ENCODE data around the gene CCDC183. TPM values are rescaled to one million over a fixed set of nuclear protein-coding genes. Genes with fewer than 3 reads are reported as not detected.

CCDC183 gene
- polyA plus RNA-seq, 1 donor from 2014 or later, result 5.5 TPM

- Histone ChIP-seq H3K27me3 (ENCODE audit: insufficient read depth, low read depth, low read length) (no peaks in the 10 kb centered on the region), H3F3A (ENCODE audit: insufficient read depth, low read length, poor library complexity, severe bottlenecking) (no peaks in the 10 kb centered on the region), H3K9me2 (ENCODE audit: insufficient read depth, low read length) (no peaks in the 10 kb centered on the region), H3K4me3 (ENCODE audit: low read length) (no peak overlapping the region), H3K79me2 (replicated peaks; ENCODE audit: insufficient read depth, low read length) (no peaks in the 10 kb centered on the region), H3K9me3 (ENCODE audit: low read length) (no peaks in the 10 kb centered on the region), H3K9ac (ENCODE audit: low read length) (no peak overlapping the region), H3K27ac (ENCODE audit: low read length) (no peak overlapping the region), H4K20me1 (ENCODE audit: insufficient read depth) (no peaks in the 10 kb centered on the region), H3K4me2 (ENCODE audit: low read length) (no peak overlapping the region), H3K36me3 (ENCODE audit: insufficient read depth, low read length) (no peaks in the 10 kb centered on the region), H2AFZ (ENCODE audit: low read depth, low read length) (no peak overlapping the region)
- no peak for TF ChIP-seq CTCF (IDR thresholded peaks at IDR 0.05; ENCODE audit: poor library complexity, severe bottlenecking)
- TF ChIP-seq TAF1 (IDR thresholded peaks at IDR 0.05; ENCODE audit: low read depth), result no peak
- TF ChIP-seq EZH2 (IDR thresholded peaks at IDR 0.05; ENCODE audit: borderline replicate concordance, insufficient read depth, low read length, poor library complexity, severe bottlenecking), result no peak
- TF ChIP-seq EP300 (conservative IDR thresholded peaks at IDR 0.05; ENCODE audit: poor library complexity, severe bottlenecking), result no peak
- no peak for TF ChIP-seq RAD21 (conservative IDR thresholded peaks at IDR 0.05)
- no peak for TF ChIP-seq MXI1 (conservative IDR thresholded peaks at IDR 0.05; ENCODE audit: poor library complexity, severe bottlenecking)
- TF ChIP-seq SMC3 (conservative IDR thresholded peaks at IDR 0.05; ENCODE audit: poor library complexity), result no peak
- no peak for TF ChIP-seq POLR2AphosphoS5 (IDR thresholded peaks at IDR 0.05)
- no peak for TF ChIP-seq REST (IDR thresholded peaks at IDR 0.05; ENCODE audit: borderline replicate concordance)
These were observed 32.5 kb upstream of the CCDC183 start for GRCh38 chr9:136763649-136764035.

- no peaks in the 10 kb centered on the region for H3K27me3 ChIP-seq (ENCODE audit: insufficient read depth, low read depth, low read length)
- no peak within 1 kb of the TSS for H3K9ac ChIP-seq (ENCODE audit: low read length)
- no peak within 1 kb of the TSS for H3K4me2 ChIP-seq (ENCODE audit: low read length)
- H3K9me3 ChIP-seq (ENCODE audit: low read length), result no peaks in the 10 kb centered on the region
- H3F3A ChIP-seq (ENCODE audit: insufficient read depth, low read length, poor library complexity, severe bottlenecking), result no peaks in the 10 kb centered on the region
- H3K4me3 ChIP-seq (ENCODE audit: low read length), result no peak within 1 kb of the TSS
- H2AFZ ChIP-seq (ENCODE audit: low read depth, low read length), result no peak within 1 kb of the TSS
- H3K36me3 ChIP-seq (ENCODE audit: insufficient read depth, low read length), result no peaks in the 10 kb centered on the region
- no peak within 1 kb of the TSS for H3K27ac ChIP-seq (ENCODE audit: low read length)
- no peaks in the 10 kb centered on the region for H3K9me2 ChIP-seq (ENCODE audit: insufficient read depth, low read length)
- no peaks in the 10 kb centered on the region for H3K79me2 ChIP-seq (replicated peaks; ENCODE audit: insufficient read depth, low read length)
- TF ChIP-seq SMC3 (conservative IDR thresholded peaks at IDR 0.05; ENCODE audit: poor library complexity) (no peak), RAD21 (conservative IDR thresholded peaks at IDR 0.05) (no peak), MXI1 (conservative IDR thresholded peaks at IDR 0.05; ENCODE audit: poor library complexity, severe bottlenecking) (no peak)
- H4K20me1 ChIP-seq (ENCODE audit: insufficient read depth), result no peaks in the 10 kb centered on the region
These were observed 31.7 kb upstream of the CCDC183 start, which contains the start of gene LCN15 for GRCh38 chr9:136764301-136764891. Gene LCN15, minus strand, starts transcription at chr9:136764518. Its CDS starts 30 bp downstream, at chr9:136764488.

Data from neural cell (in vitro differentiated cells).